Activated B cell treated with CpG ODN at 0.5 μM for 24 hours (primary cell): ENCODE data around the gene HTR7. TPM values are rescaled to one million over a fixed set of nuclear protein-coding genes. Genes with fewer than 3 reads are reported as not detected.

Source experiments
- ATAC-seq: fragments of 200-7000 bp; cut with Tn5 transposase; one replicate; pipeline ENCODE4 v1.10.0; 2021; ENCODE audit warnings: low read depth, mild to moderate bottlenecking, moderate library complexity
- CTCF ChIA-PET: fragments of 350-600 bp; sonication (Branson Sonifier 250); formaldehyde crosslinking; loops from one replicate; lab custom pipeline; 2021; ENCODE audit warnings: antibody characterized with exemption; lab: Charles Lee
- POLR2A ChIA-PET: fragments of 350-600 bp; sonication (Branson Sonifier 250); formaldehyde crosslinking; loops from one replicate; lab custom pipeline; 2021; ENCODE audit warnings: antibody characterized with exemption; lab: Charles Lee
- DNase-seq: peaks from one replicate; pipeline ENCODE4 v3.0.0; 2022
- H3K27ac Mint-ChIP-seq: one replicate; pipeline ENCODE4 v1.8.0; 2020; ENCODE audit warnings: mixed read lengths
- H3K27me3 Mint-ChIP-seq: one replicate; pipeline ENCODE4 v1.8.0; 2021; ENCODE audit warnings: mixed read lengths
- H3K36me3 Mint-ChIP-seq: one replicate; pipeline ENCODE4 v1.8.0; 2021; ENCODE audit warnings: low read depth, mixed read lengths
- H3K4me1 Mint-ChIP-seq: one replicate; pipeline ENCODE4 v1.8.0; 2021; ENCODE audit warnings: mixed read lengths
- H3K4me3 Mint-ChIP-seq: one replicate; pipeline ENCODE4 v1.8.0; 2020; ENCODE audit warnings: mild to moderate bottlenecking, mixed read lengths
- H3K9me3 Mint-ChIP-seq: one replicate; pipeline ENCODE4 v1.8.0; 2020; ENCODE audit warnings: mixed read lengths
- intact Hi-C: fragments of 100-400 bp; cut with micrococcal nuclease; formaldehyde crosslinking; loops from one replicate; pipeline ENCODE4 v1.15.1; 2024
- total RNA-seq: library from RNA; stranded (reverse); gene quantifications from 2 replicates; pipeline ENCODE4 v1.2.3, GENCODE V29; 2022
- TF ChIP-seq, protein P1 (sequence below): fragments of 200-600 bp; IDR thresholded peaks from one replicate; pipeline ENCODE4 v1.8.0; 2022; ENCODE audit warnings: antibody characterized with exemption, mild to moderate bottlenecking

The HTR7 gene
- total RNA-seq, 1 donor from 2014 or later = not detected

DNA sequence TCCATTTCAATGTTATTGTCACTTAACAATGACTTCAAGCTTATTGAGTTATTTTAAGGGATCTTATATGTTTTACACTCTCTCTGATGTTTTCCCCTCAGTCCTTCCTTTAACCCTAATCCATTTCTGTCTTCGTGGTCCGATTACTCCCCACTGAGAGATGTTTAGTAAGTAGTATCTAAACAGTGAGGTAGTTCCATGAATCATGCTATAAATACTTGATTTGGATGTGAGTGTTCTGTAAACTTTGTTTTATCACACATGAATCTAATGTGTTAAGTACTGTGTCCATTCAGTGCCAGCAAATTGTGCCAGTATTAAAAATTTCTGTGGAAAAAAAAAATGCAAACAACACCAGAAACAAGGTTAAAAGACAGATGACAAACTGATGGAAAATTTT, 32.5 kb upstream of the HTR7 start:
- POLR2A ChIA-PET = no interaction called here
- no peaks in the 10 kb centered on the region for H3K9me3 Mint-ChIP-seq
- H3K27ac Mint-ChIP-seq = no peak overlapping the region
- TF ChIP-seq, protein P1, sequence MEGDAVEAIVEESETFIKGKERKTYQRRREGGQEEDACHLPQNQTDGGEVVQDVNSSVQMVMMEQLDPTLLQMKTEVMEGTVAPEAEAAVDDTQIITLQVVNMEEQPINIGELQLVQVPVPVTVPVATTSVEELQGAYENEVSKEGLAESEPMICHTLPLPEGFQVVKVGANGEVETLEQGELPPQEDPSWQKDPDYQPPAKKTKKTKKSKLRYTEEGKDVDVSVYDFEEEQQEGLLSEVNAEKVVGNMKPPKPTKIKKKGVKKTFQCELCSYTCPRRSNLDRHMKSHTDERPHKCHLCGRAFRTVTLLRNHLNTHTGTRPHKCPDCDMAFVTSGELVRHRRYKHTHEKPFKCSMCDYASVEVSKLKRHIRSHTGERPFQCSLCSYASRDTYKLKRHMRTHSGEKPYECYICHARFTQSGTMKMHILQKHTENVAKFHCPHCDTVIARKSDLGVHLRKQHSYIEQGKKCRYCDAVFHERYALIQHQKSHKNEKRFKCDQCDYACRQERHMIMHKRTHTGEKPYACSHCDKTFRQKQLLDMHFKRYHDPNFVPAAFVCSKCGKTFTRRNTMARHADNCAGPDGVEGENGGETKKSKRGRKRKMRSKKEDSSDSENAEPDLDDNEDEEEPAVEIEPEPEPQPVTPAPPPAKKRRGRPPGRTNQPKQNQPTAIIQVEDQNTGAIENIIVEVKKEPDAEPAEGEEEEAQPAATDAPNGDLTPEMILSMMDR = no peak
- H3K4me1 Mint-ChIP-seq = no peaks in the 10 kb centered on the region
- peaks cover 82% of the 10 kb centered on the region for H3K36me3 Mint-ChIP-seq
- CTCF ChIA-PET = no interaction called here
- no peaks in the 10 kb centered on the region for H3K27me3 Mint-ChIP-seq
- ATAC-seq (no peak), DNase-seq (no peak)
- intact Hi-C loops = no loop called here
- no peak overlapping the region for H3K4me3 Mint-ChIP-seq

DNA sequence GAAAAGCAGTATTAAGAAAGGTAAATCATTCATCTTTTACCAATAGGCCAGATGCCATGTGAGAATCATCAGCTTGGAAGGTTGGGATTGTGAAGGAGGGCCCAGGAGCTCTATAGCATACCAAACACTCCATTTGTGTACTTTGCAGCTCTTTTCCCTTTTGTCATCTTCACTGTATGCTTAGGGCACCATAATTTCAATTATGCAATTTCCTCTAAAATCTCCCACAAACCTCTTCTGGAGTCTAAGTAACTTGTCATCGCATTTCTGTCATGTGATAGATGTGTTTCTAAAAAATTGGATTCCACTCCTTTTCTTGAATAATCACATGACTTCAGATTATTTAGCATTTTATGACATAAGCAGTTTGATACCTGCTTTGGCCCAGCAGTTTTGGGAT, 31.8 kb upstream of the HTR7 start:
- intact Hi-C loops = no loop called here

DNA sequence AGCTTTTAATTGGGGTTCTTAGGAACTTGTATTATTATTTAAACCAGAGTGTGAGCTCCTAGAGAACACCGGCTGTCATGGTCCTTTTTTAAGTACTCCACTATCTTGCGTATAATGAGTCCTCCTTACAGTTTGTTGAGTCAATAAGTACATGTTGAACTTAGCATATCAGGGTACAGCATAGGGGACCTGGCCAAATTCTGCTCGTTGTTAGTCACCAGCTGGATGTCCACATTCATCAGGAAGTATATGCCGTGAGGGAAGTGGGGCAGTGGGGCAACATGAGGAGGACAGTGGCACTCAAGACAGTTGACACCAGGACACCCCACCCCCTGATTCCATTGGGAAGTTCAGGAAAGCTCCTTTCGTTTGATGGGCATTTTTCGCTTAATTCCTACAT, 30.5 kb upstream of the HTR7 start:
- TF ChIP-seq, protein P1 = no peak
- peaks cover 87% of the 10 kb centered on the region for H3K36me3 Mint-ChIP-seq
- no peaks in the 10 kb centered on the region for H3K9me3 Mint-ChIP-seq
- CTCF ChIA-PET = interaction anchor here (2.0 kb wide), 1 partner anchor 8 kb away, joined by 7 read pairs; no protein-coding TSS in a partner anchor
- no peak overlapping the region for H3K27ac Mint-ChIP-seq
- no peaks in the 10 kb centered on the region for H3K4me1 Mint-ChIP-seq
- no peak for ATAC-seq
- no peak overlapping the region for H3K4me3 Mint-ChIP-seq
- H3K27me3 Mint-ChIP-seq = no peaks in the 10 kb centered on the region
- intact Hi-C loops = no loop called here
- no peak for DNase-seq
- POLR2A ChIA-PET = no interaction called here

More for the DNA sequence above, 31.8 kb upstream of the HTR7 start:
- no peak for DNase-seq
- Mint-ChIP-seq H3K4me3 (no peak overlapping the region), H3K36me3 (peaks cover 85% of the 10 kb centered on the region), H3K9me3 (no peaks in the 10 kb centered on the region), H3K27me3 (no peaks in the 10 kb centered on the region), H3K4me1 (no peaks in the 10 kb centered on the region), H3K27ac (no peak overlapping the region)
- TF ChIP-seq, protein P1 = no peak
- ChIA-PET CTCF (interaction anchor here (2.0 kb wide), 1 partner anchor 10 kb away, joined by 7 read pairs; no protein-coding TSS in a partner anchor), POLR2A (no interaction called here)
- ATAC-seq = no peak

DNA sequence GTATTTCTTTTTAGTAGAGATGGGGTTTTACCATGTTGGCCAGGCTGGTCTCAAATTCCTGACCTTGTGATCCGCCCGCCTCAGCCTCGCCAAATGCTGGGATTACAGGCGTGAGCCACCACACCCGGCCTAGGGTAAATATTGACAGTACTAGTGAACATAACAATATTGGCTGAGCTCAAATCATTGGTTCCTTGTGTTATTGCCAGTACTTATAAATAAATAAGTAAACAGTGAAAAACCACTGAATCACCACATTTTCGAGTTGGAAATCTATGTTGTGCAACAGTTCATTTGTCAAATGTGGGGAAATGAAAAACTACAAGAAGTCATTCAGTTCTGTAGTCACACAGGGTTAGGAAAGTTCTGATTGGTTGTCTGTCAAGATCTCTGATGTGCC, 29.7 kb upstream of the HTR7 start:
- Mint-ChIP-seq H3K9me3 (no peaks in the 10 kb centered on the region), H3K27ac (no peak overlapping the region), H3K4me1 (no peaks in the 10 kb centered on the region), H3K27me3 (no peaks in the 10 kb centered on the region), H3K4me3 (no peak overlapping the region), H3K36me3 (peaks cover 85% of the 10 kb centered on the region)
- ChIA-PET POLR2A (no interaction called here), CTCF (no interaction called here)
- TF ChIP-seq, protein P1 = no peak
- DNase-seq (no peak), ATAC-seq (no peak)
- intact Hi-C loops = no loop called here

DNA sequence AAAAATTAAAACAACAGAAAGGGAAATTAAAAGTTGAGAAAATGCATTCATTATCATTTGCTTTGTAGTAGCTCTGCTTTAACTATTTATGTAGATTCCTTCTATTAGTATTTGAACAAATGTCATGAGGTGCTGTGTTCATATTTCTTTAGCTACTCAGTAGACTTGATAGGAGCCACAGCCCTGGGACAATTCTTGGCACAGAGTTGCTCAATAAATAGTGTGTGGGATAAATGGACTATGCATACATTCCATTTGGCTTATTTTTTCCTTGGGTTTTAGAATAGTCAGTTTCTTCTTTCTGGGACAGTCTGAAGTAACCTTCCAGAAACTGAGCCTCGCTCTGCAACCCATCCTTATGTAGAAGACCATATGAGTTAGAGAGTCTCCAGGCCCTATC, 27.3 kb upstream of the HTR7 start:
- TF ChIP-seq, protein P1 = no peak
- ATAC-seq = no peak
- Mint-ChIP-seq H3K36me3 (peaks cover 76% of the 10 kb centered on the region), H3K4me3 (no peak overlapping the region), H3K27me3 (no peaks in the 10 kb centered on the region), H3K9me3 (no peaks in the 10 kb centered on the region), H3K27ac (no peak overlapping the region), H3K4me1 (no peaks in the 10 kb centered on the region)
- intact Hi-C loops = no loop called here
- CTCF ChIA-PET = interaction anchor here (1.9 kb wide), 1 partner anchor 365 kb away, joined by 5 read pairs; no protein-coding TSS in a partner anchor
- DNase-seq = no peak
- POLR2A ChIA-PET = no interaction called here
